A673 (cell line): ENCODE results near the gene SCRN1. TPM values are rescaled to one million over a fixed set of nuclear protein-coding genes. Genes with fewer than 3 reads are reported as not detected.

Source experiments
- BruUV-seq: library from RNA; stranded (reverse); fragments of 400-500 nt; replicated peaks from 2 replicates; lab custom pipeline; 2021; lab: Mats Ljungman, UMichigan
- CTCF ChIA-PET: fragments of 300-600 bp; sonication (Branson Sonifier 250); formaldehyde crosslinking; loops from one replicate; lab custom pipeline; 2022; ENCODE audit warnings: antibody characterized with exemption; lab: Charles Lee
- POLR2A ChIA-PET: fragments of 300-600 bp; sonication (Branson Sonifier 250); formaldehyde crosslinking; loops from one replicate; lab custom pipeline; 2022; ENCODE audit warnings: antibody characterized with exemption; ENCODE audit not compliant: low non-redundant PET; lab: Charles Lee
- DNase-seq: peaks from one replicate; pipeline ENCODE4 v3.0.0-alpha.2; 2015; ENCODE audit warnings: low spot score
- H3K27ac ChIP-seq: fragments of 200-600 bp; sonication (generic); 2 replicates; pipeline ENCODE4 v1.5.1; 2016; ENCODE audit warnings: mixed run types, low read depth, mild to moderate bottlenecking, mixed read lengths, antibody characterized with exemption, low read length; ENCODE audit not compliant: poor library complexity, severe bottlenecking
- H3K27me3 ChIP-seq: fragments of 200-600 bp; sonication (generic); replicated peaks from 2 replicates; pipeline ENCODE4 v1.6.1; 2017; ENCODE audit warnings: mixed run types, low read depth, mild to moderate bottlenecking, mixed read lengths, antibody characterized with exemption, low read length; ENCODE audit not compliant: insufficient read depth, poor library complexity
- H3K36me3 ChIP-seq: fragments of 200-600 bp; sonication (generic); 2 replicates; pipeline ENCODE4 v1.6.1; 2016; ENCODE audit warnings: mixed run types, mild to moderate bottlenecking, mixed read lengths, antibody characterized with exemption, low read length; ENCODE audit not compliant: insufficient read depth, poor library complexity, severe bottlenecking
- H3K4me1 ChIP-seq: fragments of 200-600 bp; sonication (generic); 2 replicates; pipeline ENCODE4 v1.6.1; 2017; ENCODE audit warnings: mixed run types, mild to moderate bottlenecking, mixed read lengths, antibody characterized with exemption, low read length; ENCODE audit not compliant: insufficient read depth, poor library complexity, severe bottlenecking
- H3K4me3 ChIP-seq: fragments of 200-600 bp; sonication (generic); 2 replicates; pipeline ENCODE4 v1.5.1; 2016; ENCODE audit warnings: low read depth, mixed run types, mild to moderate bottlenecking, mixed read lengths, low read length; ENCODE audit not compliant: poor library complexity, severe bottlenecking
- H3K9me3 ChIP-seq: fragments of 200-600 bp; sonication (generic); 2 replicates; pipeline ENCODE4 v1.6.1; 2016; ENCODE audit warnings: mixed run types, low read depth, mild to moderate bottlenecking, mixed read lengths, antibody characterized with exemption, low read length; ENCODE audit not compliant: poor library complexity, severe bottlenecking
- CTCF ChIP-seq: fragments of 300-800, 200-600 bp; sonication (generic); conservative IDR thresholded peaks from 2 replicates; pipeline ENCODE4 v1.5.1; 2017; ENCODE audit warnings: low read depth, mild to moderate bottlenecking, antibody characterized with exemption, low read length, moderate library complexity, mixed read lengths
- EZH2 ChIP-seq: fragments of 200-600 bp; sonication (generic); IDR thresholded peaks from 2 replicates; pipeline ENCODE4 v1.6.1; 2017; ENCODE audit warnings: borderline replicate concordance, low read depth, mild to moderate bottlenecking, mixed read lengths, antibody characterized with exemption, low read length; ENCODE audit not compliant: poor library complexity, severe bottlenecking
- intact Hi-C: fragments of 100-400 bp; cut with micrococcal nuclease; formaldehyde crosslinking; loops from one replicate; pipeline ENCODE4 v1.10.0; 2022; ENCODE audit not compliant: unreplicated experiment
- total RNA-seq: library from RNA; stranded (reverse); gene quantifications from 2 replicates; pipeline ENCODE4 v1.2.3, GENCODE V29; 2021

The SCRN1 gene
- total RNA-seq, 1 experiment from 2014 or later, result 83.9 TPM

- H3K4me3 ChIP-seq, result no peak overlapping the region
- intact Hi-C loops, result no loop called here
- CTCF ChIA-PET, result no interaction called here
- no peaks in the 10 kb centered on the region for H3K9me3 ChIP-seq
- POLR2A ChIA-PET, result interaction anchor here (0.6 kb wide), 2 partner anchors 10 to 229 kb away, joined by 8 to 9 read pairs; no protein-coding TSS in a partner anchor
- H3K27ac ChIP-seq, result no peak overlapping the region
- no peaks in the 10 kb centered on the region for H3K27me3 ChIP-seq
- BruUV-seq, result no TSS peak
- H3K36me3 ChIP-seq, result no peaks in the 10 kb centered on the region
- no peak for TF ChIP-seq CTCF
- TF ChIP-seq EZH2, result no peak
- H3K4me1 ChIP-seq, result peaks cover 12% of the 10 kb centered on the region
- DNase-seq, result no peak
These were observed 13.5 kb upstream of the SCRN1 start for GRCh38 chr7:30003098-30003497.

GRCh38 chr7:30001998-30002397 is 12.4 kb upstream of the SCRN1 start:
- BruUV-seq, result no TSS peak
- TF ChIP-seq EZH2 (no peak), CTCF (no peak)
- Histone ChIP-seq H3K27ac (no peak overlapping the region), H3K4me3 (no peak overlapping the region), H3K27me3 (no peaks in the 10 kb centered on the region), H3K4me1 (peaks cover 12% of the 10 kb centered on the region), H3K36me3 (no peaks in the 10 kb centered on the region), H3K9me3 (no peaks in the 10 kb centered on the region)
- ChIA-PET POLR2A (no interaction called here), CTCF (no interaction called here)
- intact Hi-C loops, result no loop called here
- peak; percentile 49 for DNase-seq

GRCh38 chr7:29998489-29998888 is 8.9 kb upstream of the SCRN1 start:
- ChIA-PET POLR2A (no interaction called here), CTCF (no interaction called here)
- no peaks in the 10 kb centered on the region for H3K27me3 ChIP-seq
- H3K9me3 ChIP-seq, result peaks cover 9% of the 10 kb centered on the region
- H3K4me3 ChIP-seq, result no peak overlapping the region
- no peaks in the 10 kb centered on the region for H3K36me3 ChIP-seq
- H3K4me1 ChIP-seq, result peaks cover 12% of the 10 kb centered on the region
- intact Hi-C loops, result no loop called here
- no TSS peak for BruUV-seq
- DNase-seq, result no peak
- no peak overlapping the region for H3K27ac ChIP-seq
- no peak for TF ChIP-seq CTCF
- TF ChIP-seq EZH2, result no peak
